ENCODE results near the gene SEMA5B. TPM values are rescaled to one million over a fixed set of nuclear protein-coding genes. Genes with fewer than 3 reads are reported as not detected.
A peak's percentile ranks its signal among the peaks of the same experiment; 100 is the strongest.

Gene SEMA5B
- total and polyA plus RNA-seq, 2 donors (not counting 1 experiment from before 2014, with no cell fraction given): not detected

- ATAC-seq (ENCODE audit: low read depth) (no peak), DNase-seq (peak; percentile 41)
- Mint-ChIP-seq H3K4me1 (peaks cover 21% of the 10 kb centered on the region), H3K27me3 (peaks cover 17% of the 10 kb centered on the region), H3K9me3 (ENCODE audit: insufficient read depth) (no peaks in the 10 kb centered on the region), H3K27ac (no peak overlapping the region), H3K4me3 (no peak overlapping the region)
- Histone ChIP-seq H3K79me2 (ENCODE audit: control insufficient read depth, insufficient read depth, low read length) (no peaks in the 10 kb centered on the region), H4K20me1 (ENCODE audit: control insufficient read depth, insufficient read depth, low read length, poor library complexity, severe bottlenecking) (no peaks in the 10 kb centered on the region), H3K9ac (ENCODE audit: low read length) (peak overlapping the region; percentile 28), H2AFZ (ENCODE audit: insufficient read depth, low read depth, low read length, poor library complexity, severe bottlenecking) (peak overlapping the region; percentile 47), H3K36me3 (replicated peaks in 1 of 2; ENCODE audit: control extremely low read depth in 1 of 2, control insufficient read depth in 1 of 2, extremely low read depth in 1 of 2, insufficient read depth in 2 of 2, low read length in 1 of 2) (no peaks in the 10 kb centered on the region), H3K4me2 (replicated peaks; ENCODE audit: low read depth, low read length, poor library complexity, severe bottlenecking) (peak overlapping the region; percentile 27), H3K4me1 (ENCODE audit: control insufficient read depth in 2 of 2, insufficient read depth in 2 of 2, low read length in 2 of 2) (peaks cover 14% of the 10 kb centered on the region in 2 donors), H3K27me3 (replicated peaks in 1 of 4; ENCODE audit: control extremely low read depth in 1 of 4, control insufficient read depth in 3 of 4, insufficient read depth in 4 of 4, low read length in 3 of 4) (peaks cover 0 to 17% (median 2%) of the 10 kb centered on the region in 4 experiments), H3K9me3 (ENCODE audit: control extremely low read depth in 1 of 3, control insufficient read depth in 2 of 3, insufficient read depth in 1 of 3, low read length in 2 of 3) (no peaks in the 10 kb centered on the region), H3K4me3 (ENCODE audit: control extremely low read depth in 1 of 5, extremely low read depth in 1 of 5, insufficient read depth in 1 of 5, low read depth in 2 of 5, low read length in 4 of 5) (no peak overlapping the region), H3K27ac (ENCODE audit: low read length in 2 of 2) (no peak overlapping the region)
- intact Hi-C loops (cut with micrococcal nuclease): no loop called here
- WGBS (ENCODE audit: insufficient coverage): no CpG with 5 or more reads among the region's 3 CpGs
- ChIA-PET POLR2A (no interaction called here), CTCF (interaction anchor here (1.3 kb wide), 1 partner anchor 45 kb away, joined by 3 read pairs; no protein-coding TSS in a partner anchor)
- TF ChIP-seq CTCF (IDR thresholded peaks at IDR 0.05) (no peak), EZH2 (IDR thresholded peaks at IDR 0.05; ENCODE audit: borderline replicate concordance, insufficient read depth, low read depth, low read length, poor library complexity, severe bottlenecking) (no peak)
Observed at GRCh38 chr3:122984650-122985049, 42.9 kb downstream of the SEMA5B start.

- H3K9me3 ChIP-seq (ENCODE audit: control extremely low read depth in 1 of 3, control insufficient read depth in 2 of 3, insufficient read depth in 1 of 3, low read length in 2 of 3): no peaks in the 10 kb centered on the region
- H3K9me3 Mint-ChIP-seq (ENCODE audit: insufficient read depth): no peaks in the 10 kb centered on the region
- peak overlapping the region; percentile 27 for H3K4me2 ChIP-seq (replicated peaks; ENCODE audit: low read depth, low read length, poor library complexity, severe bottlenecking)
- 95% methylated on average over 11 of the region's 11 CpGs for WGBS (ENCODE audit: insufficient coverage)
- H3K9ac ChIP-seq (ENCODE audit: low read length): peak overlapping the region; percentile 28
- ChIA-PET POLR2A (no interaction called here), CTCF (no interaction called here)
- no peaks in the 10 kb centered on the region for H3K79me2 ChIP-seq (ENCODE audit: control insufficient read depth, insufficient read depth, low read length)
- no peak overlapping the region for H3K27ac Mint-ChIP-seq
- no peak for ATAC-seq (ENCODE audit: low read depth)
- H3K27me3 Mint-ChIP-seq: peaks cover 17% of the 10 kb centered on the region
- H3K4me3 Mint-ChIP-seq: no peak overlapping the region
- no peak for DNase-seq
- H3K27me3 ChIP-seq (replicated peaks in 1 of 4; ENCODE audit: control extremely low read depth in 1 of 4, control insufficient read depth in 3 of 4, insufficient read depth in 4 of 4, low read length in 3 of 4): peaks cover 0 to 10% (median 2%) of the 10 kb centered on the region in 4 experiments
- peaks cover 23% of the 10 kb centered on the region for H3K4me1 Mint-ChIP-seq
- TF ChIP-seq EZH2 (IDR thresholded peaks at IDR 0.05; ENCODE audit: borderline replicate concordance, insufficient read depth, low read depth, low read length, poor library complexity, severe bottlenecking): no peak
- TF ChIP-seq CTCF (IDR thresholded peaks at IDR 0.05): no peak
- H3K36me3 ChIP-seq (replicated peaks in 1 of 2; ENCODE audit: control extremely low read depth in 1 of 2, control insufficient read depth in 1 of 2, extremely low read depth in 1 of 2, insufficient read depth in 2 of 2, low read length in 1 of 2): no peaks in the 10 kb centered on the region
- intact Hi-C loops (cut with micrococcal nuclease): no loop called here
- H3K4me1 ChIP-seq (ENCODE audit: control insufficient read depth in 2 of 2, insufficient read depth in 2 of 2, low read length in 2 of 2): peaks cover 18 to 20% of the 10 kb centered on the region in 2 donors
- peak overlapping the region; percentile 47 for H2AFZ ChIP-seq (ENCODE audit: insufficient read depth, low read depth, low read length, poor library complexity, severe bottlenecking)
- no peaks in the 10 kb centered on the region for H4K20me1 ChIP-seq (ENCODE audit: control insufficient read depth, insufficient read depth, low read length, poor library complexity, severe bottlenecking)
- H3K27ac ChIP-seq (ENCODE audit: low read length in 2 of 2): no peak overlapping the region
- H3K4me3 ChIP-seq (ENCODE audit: control extremely low read depth in 1 of 5, extremely low read depth in 1 of 5, insufficient read depth in 1 of 5, low read depth in 2 of 5, low read length in 4 of 5): no peak overlapping the region
Observed at GRCh38 chr3:122984007-122984406, 43.6 kb downstream of the SEMA5B start.
